Liver (tissue), 9 donors: Measurements from ENCODE around the gene UBA1. TPM values are rescaled to one million over a fixed set of nuclear protein-coding genes. Genes with fewer than 3 reads are reported as not detected.

Experiments
- DNase-seq: peaks from one replicate; pipeline ENCODE4 v3.0.0-alpha.2; 2017; ENCODE audit warnings: low spot score
- H3K27ac ChIP-seq, 2 donors: one replicate each; pipeline ENCODE4 v1.7.0; 2013; ENCODE audit warnings: inconsistent platforms in 2 of 2, low read length in 2 of 2, control low read depth in 1 of 2, low read depth in 1 of 2, mild to moderate bottlenecking in 1 of 2
- H3K27me3 ChIP-seq, 4 donors: one replicate each; pipeline versions ENCODE4 v1.6.1 to v1.7.0; 2013; ENCODE audit warnings: low read length in 3 of 4, inconsistent platforms in 1 of 4, mild to moderate bottlenecking in 1 of 4, moderate library complexity in 1 of 4; ENCODE audit not compliant: control insufficient read depth in 4 of 4, insufficient read depth in 4 of 4
- H3K36me3 ChIP-seq, 4 donors: one replicate each; pipeline versions ENCODE4 v1.6.1 to v1.7.0; 2013; ENCODE audit warnings: low read length in 3 of 4, mild to moderate bottlenecking in 3 of 4, low read depth in 1 of 4, moderate library complexity in 1 of 4; ENCODE audit not compliant: control insufficient read depth in 4 of 4, insufficient read depth in 3 of 4
- H3K4me1 ChIP-seq, 4 donors: one replicate each; pipeline versions ENCODE4 v1.6.1 to v1.7.0; 2013; ENCODE audit warnings: low read length in 3 of 4, mild to moderate bottlenecking in 3 of 4, moderate library complexity in 1 of 4; ENCODE audit not compliant: control insufficient read depth in 4 of 4, insufficient read depth in 4 of 4
- H3K4me3 ChIP-seq, 3 donors: one replicate each; pipeline versions ENCODE4 v1.6.1 to v1.7.0; 2013; ENCODE audit warnings: low read length in 3 of 3, control low read depth in 1 of 3, low read depth in 1 of 3, mild to moderate bottlenecking in 1 of 3
- H3K9ac ChIP-seq, 2 donors: one replicate each; pipeline ENCODE4 v1.7.0; 2013; ENCODE audit warnings: low read length in 2 of 2, mild to moderate bottlenecking in 2 of 2, moderate library complexity in 2 of 2, control low read depth in 1 of 2, low read depth in 1 of 2
- H3K9me3 ChIP-seq, 4 donors: one replicate each; pipeline versions ENCODE4 v1.6.1 to v1.7.0; 2013; ENCODE audit warnings: low read length in 3 of 4; ENCODE audit not compliant: control insufficient read depth in 4 of 4
- ATF3 ChIP-seq: IDR thresholded peaks from 2 replicates; pipeline ENCODE4 v1.6.1; 2016; ENCODE audit warnings: antibody characterized with exemption
- CTCF ChIP-seq: fragments of 150-350 bp; IDR thresholded peaks from 2 replicates; pipeline ENCODE4 v1.5.1; 2017; ENCODE audit warnings: improper control_type of control experiment, low read depth, low read length; ENCODE audit not compliant: missing input control
- EGR1 ChIP-seq, 2 donors: IDR thresholded peaks; 2 replicates each; pipeline ENCODE4 v1.6.1; 2016 to 2018; ENCODE audit warnings: antibody characterized with exemption in 2 of 2, low read depth in 2 of 2
- FOXA1 ChIP-seq: IDR thresholded peaks from 2 replicates; pipeline ENCODE4 v1.6.1; 2016; ENCODE audit warnings: antibody characterized with exemption
- GABPA ChIP-seq, 2 donors: IDR thresholded peaks in 1 of 2; conservative IDR thresholded peaks in 1 of 2; 2 replicates each; pipeline ENCODE4 v1.6.1; 2016; ENCODE audit warnings: antibody characterized with exemption in 2 of 2, mild to moderate bottlenecking in 1 of 2, moderate library complexity in 1 of 2
- HNF4A ChIP-seq, 2 donors: conservative IDR thresholded peaks; 2 replicates each; pipeline ENCODE4 v1.6.1; 2016; ENCODE audit warnings: antibody characterized with exemption in 2 of 2, mild to moderate bottlenecking in 2 of 2
- HNF4G ChIP-seq: IDR thresholded peaks from 2 replicates; pipeline ENCODE4 v1.6.1; 2016; ENCODE audit warnings: antibody characterized with exemption
- JUND ChIP-seq, 2 donors: IDR thresholded peaks; 2 replicates each; pipeline ENCODE4 v1.6.1; 2016; ENCODE audit warnings: antibody characterized with exemption in 2 of 2
- MAX ChIP-seq: IDR thresholded peaks from 2 replicates; pipeline ENCODE4 v1.6.1; 2016; ENCODE audit warnings: antibody characterized with exemption
- NR2F2 ChIP-seq: IDR thresholded peaks from 2 replicates; pipeline ENCODE4 v1.6.1; 2016; ENCODE audit warnings: antibody characterized with exemption
- RAD21 ChIP-seq, 2 donors: IDR thresholded peaks; 2 replicates each; pipeline ENCODE4 v1.6.1; 2016; ENCODE audit warnings: antibody characterized with exemption in 2 of 2, mild to moderate bottlenecking in 2 of 2
- REST ChIP-seq: IDR thresholded peaks from 2 replicates; pipeline ENCODE4 v1.6.1; 2016; ENCODE audit warnings: antibody characterized with exemption, mild to moderate bottlenecking
- RXRA ChIP-seq, 2 donors: IDR thresholded peaks; 2 replicates each; pipeline ENCODE4 v1.6.1; 2017 to 2018; ENCODE audit warnings: antibody characterized with exemption in 2 of 2, mild to moderate bottlenecking in 1 of 2
- SP1 ChIP-seq: IDR thresholded peaks from 2 replicates; pipeline ENCODE4 v1.6.1; 2018; ENCODE audit warnings: antibody characterized with exemption, mild to moderate bottlenecking
- TAF1 ChIP-seq: conservative IDR thresholded peaks from 2 replicates; pipeline ENCODE4 v1.6.1; 2016; ENCODE audit warnings: antibody characterized with exemption, mild to moderate bottlenecking
- YY1 ChIP-seq: IDR thresholded peaks from 2 replicates; pipeline ENCODE4 v1.6.1; 2016; ENCODE audit warnings: antibody characterized with exemption, mild to moderate bottlenecking
- WGBS: extraction: QIAGEN DNeasy Blood & Tissue Kit; methylation state at CpG from one replicate; pipeline ENCODE4 v1.1.7; 2013; 5-methylcytosine and 5-hydroxymethylcytosine counted together
- polyA plus RNA-seq, 2 donors: library from polyadenylated mRNA; stranded (reverse) in 1 of 2; unstranded in 1 of 2; fragments of 200-250 nt in 1 of 2; fragments of >200 nt in 1 of 2; fragmentation: Nextera tagmentation in 1 of 2; extraction: Ambion mirVana in 1 of 2; gene quantifications; one replicate each; pipeline versions ENCODE4 v1.2.1 to v1.2.3, GENCODE V29; 2013 to 2015
- total RNA-seq, 2 donors: library from RNA; depleted of rRNA; stranded (reverse); fragments of >200 nt; gene quantifications; one replicate each; pipeline ENCODE4 v1.2.3, GENCODE V29; 2014
- TF ChIP-seq, protein P1 (sequence below): IDR thresholded peaks from 2 replicates; pipeline ENCODE4 v1.6.1; 2016; ENCODE audit warnings: antibody characterized with exemption
- donor health status: healthy.
- donor health status: healthy.
- donor health status: healthy.
- donor health status: healthy.
- donor health status: healthy.

Gene UBA1
- total and polyA plus RNA-seq, 4 donors, result 39.8 to 85.4 (median 68.7) TPM

DNA sequence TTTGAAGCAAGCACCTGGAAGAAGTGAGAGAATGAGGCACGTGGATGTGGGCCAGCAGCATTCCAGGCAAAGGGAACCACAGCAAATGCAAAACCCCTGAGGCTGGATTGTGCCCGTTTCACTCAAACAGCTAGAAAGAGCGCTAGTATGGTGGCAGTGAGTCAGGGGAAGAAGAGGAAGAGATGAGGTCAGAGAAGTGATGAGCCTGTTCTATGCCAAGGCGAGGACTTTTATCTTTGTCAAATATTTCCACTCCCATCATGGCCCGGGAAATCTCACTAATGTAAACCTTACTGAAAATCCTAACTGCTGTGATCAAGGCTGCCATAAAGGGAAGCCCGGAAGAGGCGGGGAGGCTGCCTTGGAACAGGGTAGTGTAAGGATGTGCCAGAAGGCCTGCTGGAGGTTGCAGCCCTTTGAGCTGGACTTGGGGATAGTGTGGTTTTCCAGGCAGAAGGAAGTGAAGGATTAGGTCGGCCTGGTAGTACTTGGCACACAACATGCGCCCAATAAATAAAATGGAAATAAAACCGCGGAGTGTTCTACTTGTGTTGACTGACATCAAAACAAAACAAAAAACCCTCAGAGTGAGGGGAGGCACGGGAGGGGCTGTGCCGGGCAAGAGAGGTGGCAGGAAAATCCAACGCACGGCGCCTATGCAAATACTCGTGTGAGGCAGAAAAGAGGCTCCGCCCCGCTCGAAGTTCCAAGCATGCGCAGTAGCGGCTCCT lies 23.7 kb downstream of the UBA1 start:
- DNase-seq, result no peak
- Histone ChIP-seq H3K27me3 (no peaks in the 10 kb centered on the region), H3K4me3 (peak overlapping the region in 2 of 3 donors; percentile 7 to 43), H3K9ac (peak overlapping the region; percentile 10 to 75), H3K9me3 (no peaks in the 10 kb centered on the region), H3K27ac (peak overlapping the region; percentile 71 to 99), H3K4me1 (peaks cover 2 to 45% (median 26%) of the 10 kb centered on the region in 4 donors), H3K36me3 (peaks cover 10 to 38% (median 23%) of the 10 kb centered on the region in 4 donors)
- TF ChIP-seq YY1 (no peak), FOXA1 (no peak), MAX (no peak), HNF4A (conservative IDR thresholded peaks at IDR 0.05) (no peak), GABPA (IDR thresholded peaks at IDR 0.05 in 1 of 2, conservative IDR thresholded peaks at IDR 0.05 in 1 of 2) (no peak), ATF3 (no peak), RXRA (IDR thresholded peaks at IDR 0.05) (no peak), RAD21 (IDR thresholded peaks at IDR 0.05) (no peak), TAF1 (no peak), JUND (IDR thresholded peaks at IDR 0.05) (no peak), NR2F2 (no peak), CTCF (no peak), EGR1 (IDR thresholded peaks at IDR 0.05; ENCODE audit: low read depth in 2 of 2) (no peak), HNF4G (no peak), REST (no peak), SP1 (no peak)
- WGBS, result 10% methylated on average over 22 of the region's 22 CpGs

DNA sequence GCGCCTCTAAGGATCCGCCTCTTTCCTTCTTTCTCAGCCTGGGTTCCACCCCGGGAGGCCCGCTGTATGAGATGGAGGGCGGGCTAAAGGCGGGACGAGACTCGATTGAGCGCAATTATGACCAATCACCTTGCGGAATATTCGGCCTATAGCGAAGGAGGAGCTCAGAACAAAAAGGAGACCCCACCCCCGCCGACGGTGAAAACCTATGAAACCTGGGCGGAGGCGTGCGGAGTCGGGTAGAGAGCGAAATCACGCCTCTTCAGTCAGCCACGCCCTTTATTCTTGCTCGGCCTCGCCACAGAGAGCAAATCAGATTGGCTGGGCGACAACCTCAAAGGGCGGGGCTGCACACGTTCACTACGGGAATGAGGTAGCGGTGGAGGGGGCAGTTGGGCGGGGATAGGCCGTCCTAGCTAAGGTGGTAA lies 24.2 kb downstream of the UBA1 start:
- Histone ChIP-seq H3K9me3 (no peaks in the 10 kb centered on the region), H3K27ac (peak overlapping the region; percentile 95 to 99), H3K4me1 (peaks cover 2 to 45% (median 26%) of the 10 kb centered on the region in 4 donors), H3K4me3 (peak overlapping the region; percentile 73 to 87 (median 83)), H3K27me3 (no peaks in the 10 kb centered on the region), H3K36me3 (peaks cover 7 to 32% (median 17%) of the 10 kb centered on the region in 4 donors), H3K9ac (peak overlapping the region; percentile 70 to 88)
- peak; percentile 91 for DNase-seq
- under 1% methylated on average over 31 of the region's 31 CpGs for WGBS
- no peak for TF ChIP-seq HNF4G
- TF ChIP-seq FOXA1, result no peak
- TF ChIP-seq MAX, result no peak
- TF ChIP-seq REST, result peak; percentile 51
- no peak for TF ChIP-seq NR2F2
- no peak for TF ChIP-seq RAD21 (IDR thresholded peaks at IDR 0.05)
- TF ChIP-seq, protein P1, sequence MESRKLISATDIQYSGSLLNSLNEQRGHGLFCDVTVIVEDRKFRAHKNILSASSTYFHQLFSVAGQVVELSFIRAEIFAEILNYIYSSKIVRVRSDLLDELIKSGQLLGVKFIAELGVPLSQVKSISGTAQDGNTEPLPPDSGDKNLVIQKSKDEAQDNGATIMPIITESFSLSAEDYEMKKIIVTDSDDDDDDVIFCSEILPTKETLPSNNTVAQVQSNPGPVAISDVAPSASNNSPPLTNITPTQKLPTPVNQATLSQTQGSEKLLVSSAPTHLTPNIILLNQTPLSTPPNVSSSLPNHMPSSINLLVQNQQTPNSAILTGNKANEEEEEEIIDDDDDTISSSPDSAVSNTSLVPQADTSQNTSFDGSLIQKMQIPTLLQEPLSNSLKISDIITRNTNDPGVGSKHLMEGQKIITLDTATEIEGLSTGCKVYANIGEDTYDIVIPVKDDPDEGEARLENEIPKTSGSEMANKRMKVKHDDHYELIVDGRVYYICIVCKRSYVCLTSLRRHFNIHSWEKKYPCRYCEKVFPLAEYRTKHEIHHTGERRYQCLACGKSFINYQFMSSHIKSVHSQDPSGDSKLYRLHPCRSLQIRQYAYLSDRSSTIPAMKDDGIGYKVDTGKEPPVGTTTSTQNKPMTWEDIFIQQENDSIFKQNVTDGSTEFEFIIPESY, result no peak
